Fibroblast of the aortic adventitia (primary cell): Measurements from ENCODE around the gene RORB. TPM values are rescaled to one million over a fixed set of nuclear protein-coding genes. Genes with fewer than 3 reads are reported as not detected.

Experiments used
- DNase-seq: peaks from one replicate; pipeline ENCODE4 v3.0.0-alpha.2; 2010; ENCODE audit warnings: low read depth
- H3K4me3 ChIP-seq: 2 replicates; pipeline ENCODE4 v1.5.1; 2011; ENCODE audit warnings: low read depth, mild to moderate bottlenecking, control low read depth, low read length, moderate library complexity
- total RNA-seq: library from RNA; depleted of rRNA; stranded (reverse); fragments of >200 nt; gene quantifications from 2 replicates; pipeline ENCODE4 v1.2.3, GENCODE V29; 2012; ENCODE audit warnings: low replicate concordance
- TF ChIP-seq, protein P1 (sequence below): IDR thresholded peaks from 2 replicates; pipeline ENCODE4 v1.5.1; 2011; ENCODE audit warnings: mild to moderate bottlenecking, low read length, control low read depth, inconsistent platforms; ENCODE audit not compliant: insufficient read depth

RORB gene
- total RNA-seq, 1 donor = 22.0 TPM

DNA sequence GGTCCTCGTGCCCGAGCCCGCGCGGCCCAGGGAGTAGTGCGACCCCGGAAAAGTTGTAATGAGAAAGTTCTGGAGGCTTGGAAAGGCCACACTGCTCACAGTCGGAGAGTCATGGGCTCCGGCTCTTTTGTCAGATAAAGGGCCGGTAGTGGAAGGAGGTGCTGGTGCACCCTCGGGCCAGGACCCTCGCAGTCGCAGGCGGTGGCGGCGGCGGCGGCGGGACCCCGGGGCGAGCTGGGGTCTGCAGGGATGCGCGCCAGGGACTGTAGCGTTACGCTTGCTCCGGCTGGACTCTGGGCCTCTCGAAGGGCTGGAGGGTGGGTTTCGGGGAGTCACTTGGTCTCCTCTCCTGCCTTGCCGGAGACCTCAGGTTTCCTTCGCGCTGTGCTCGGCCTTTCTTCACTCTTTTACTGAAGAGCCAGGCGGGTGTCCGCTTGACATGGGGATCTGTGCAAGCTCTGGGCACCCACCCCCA is 1.5 kb downstream of the RORB start:
- peak overlapping the region; percentile 77 for H3K4me3 ChIP-seq
- TF ChIP-seq, protein P1, sequence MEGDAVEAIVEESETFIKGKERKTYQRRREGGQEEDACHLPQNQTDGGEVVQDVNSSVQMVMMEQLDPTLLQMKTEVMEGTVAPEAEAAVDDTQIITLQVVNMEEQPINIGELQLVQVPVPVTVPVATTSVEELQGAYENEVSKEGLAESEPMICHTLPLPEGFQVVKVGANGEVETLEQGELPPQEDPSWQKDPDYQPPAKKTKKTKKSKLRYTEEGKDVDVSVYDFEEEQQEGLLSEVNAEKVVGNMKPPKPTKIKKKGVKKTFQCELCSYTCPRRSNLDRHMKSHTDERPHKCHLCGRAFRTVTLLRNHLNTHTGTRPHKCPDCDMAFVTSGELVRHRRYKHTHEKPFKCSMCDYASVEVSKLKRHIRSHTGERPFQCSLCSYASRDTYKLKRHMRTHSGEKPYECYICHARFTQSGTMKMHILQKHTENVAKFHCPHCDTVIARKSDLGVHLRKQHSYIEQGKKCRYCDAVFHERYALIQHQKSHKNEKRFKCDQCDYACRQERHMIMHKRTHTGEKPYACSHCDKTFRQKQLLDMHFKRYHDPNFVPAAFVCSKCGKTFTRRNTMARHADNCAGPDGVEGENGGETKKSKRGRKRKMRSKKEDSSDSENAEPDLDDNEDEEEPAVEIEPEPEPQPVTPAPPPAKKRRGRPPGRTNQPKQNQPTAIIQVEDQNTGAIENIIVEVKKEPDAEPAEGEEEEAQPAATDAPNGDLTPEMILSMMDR = no peak
- no peak for DNase-seq

DNA sequence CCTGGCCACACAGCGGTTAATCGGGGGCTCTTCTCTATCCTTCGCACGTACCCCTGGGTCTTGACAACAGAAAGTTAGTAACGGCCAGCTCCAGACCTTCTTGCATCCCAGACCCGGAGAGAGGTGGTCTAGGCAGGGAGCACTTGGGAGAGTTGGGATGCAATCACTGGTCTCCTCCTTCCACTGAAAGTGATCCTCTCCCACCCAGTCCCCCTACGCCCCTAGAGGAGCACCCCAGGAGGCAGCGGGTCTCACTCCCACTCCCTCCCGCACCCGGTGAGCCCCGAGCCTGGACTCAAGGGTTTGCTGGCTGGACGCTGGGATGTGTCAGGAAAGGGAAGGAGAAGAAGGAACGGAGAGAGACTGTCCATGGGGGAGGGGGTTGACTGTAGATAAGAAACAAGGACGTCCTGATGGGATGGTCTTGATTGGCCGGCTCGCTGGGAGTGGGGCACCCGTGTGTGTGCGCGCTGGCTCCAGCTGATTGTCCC is 2.0 kb downstream of the RORB start:
- no peak for DNase-seq
- H3K4me3 ChIP-seq = no peak overlapping the region
- TF ChIP-seq, protein P1 = no peak

DNA sequence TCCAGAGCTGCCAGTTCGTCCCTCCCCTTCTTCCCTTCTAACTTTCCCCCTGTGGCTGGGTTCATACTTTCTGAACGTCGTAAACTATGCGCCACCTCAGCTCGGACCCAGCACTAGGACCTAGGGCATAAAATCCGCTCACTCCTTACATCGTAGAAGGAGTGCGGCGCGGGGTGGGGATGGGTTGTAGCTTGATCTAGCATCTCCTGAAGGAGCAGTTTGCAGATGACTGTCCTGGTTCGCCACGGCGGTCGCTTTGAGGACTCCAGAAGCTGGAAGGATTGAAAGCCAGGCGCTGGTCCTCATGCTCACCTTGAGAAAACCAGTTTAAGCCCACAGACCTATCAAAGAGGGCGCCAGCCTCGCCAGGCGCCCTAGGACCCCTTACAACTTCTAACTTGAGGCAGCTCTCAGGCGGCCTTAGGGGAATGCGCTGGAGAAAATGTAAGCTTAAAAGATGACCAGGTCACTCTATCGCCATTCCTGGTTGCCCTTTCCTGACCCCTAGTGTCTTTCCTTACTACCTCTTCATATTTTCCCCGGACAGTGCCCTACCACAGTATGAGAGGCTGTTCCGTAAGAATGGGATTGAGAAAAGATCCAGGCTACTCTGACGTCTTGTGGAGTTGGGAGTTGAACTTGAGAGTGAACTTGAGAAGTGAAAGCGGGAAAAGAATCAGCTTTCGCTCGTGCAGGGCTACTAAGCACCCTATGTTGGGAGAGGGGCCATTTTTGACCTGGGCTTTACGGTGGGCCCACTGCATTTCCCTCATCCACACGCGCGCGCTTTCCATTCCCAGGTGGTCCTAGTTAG is 2.8 kb downstream of the RORB start:
- DNase-seq = no peak
- TF ChIP-seq, protein P1 = no peak
- H3K4me3 ChIP-seq = no peak overlapping the region

DNA sequence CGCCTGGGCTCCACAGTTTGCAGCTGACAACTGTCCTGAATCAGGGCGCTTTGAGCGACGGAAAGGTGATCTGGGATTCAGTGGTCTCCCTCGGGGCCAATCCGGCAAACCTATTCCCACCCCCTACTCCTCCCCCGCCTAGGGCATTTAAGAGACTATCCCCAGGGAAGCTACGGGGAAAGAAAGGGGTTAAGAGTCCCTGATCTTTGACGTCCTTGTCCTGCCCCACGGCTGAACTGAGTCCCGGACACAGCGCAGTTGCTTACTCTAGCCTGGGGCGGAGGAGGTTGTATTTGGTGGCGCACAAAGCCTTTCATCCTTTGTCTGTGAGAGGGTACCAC is 3.4 kb downstream of the RORB start:
- H3K4me3 ChIP-seq = no peak overlapping the region
- DNase-seq = no peak
- TF ChIP-seq, protein P1 = no peak

DNA sequence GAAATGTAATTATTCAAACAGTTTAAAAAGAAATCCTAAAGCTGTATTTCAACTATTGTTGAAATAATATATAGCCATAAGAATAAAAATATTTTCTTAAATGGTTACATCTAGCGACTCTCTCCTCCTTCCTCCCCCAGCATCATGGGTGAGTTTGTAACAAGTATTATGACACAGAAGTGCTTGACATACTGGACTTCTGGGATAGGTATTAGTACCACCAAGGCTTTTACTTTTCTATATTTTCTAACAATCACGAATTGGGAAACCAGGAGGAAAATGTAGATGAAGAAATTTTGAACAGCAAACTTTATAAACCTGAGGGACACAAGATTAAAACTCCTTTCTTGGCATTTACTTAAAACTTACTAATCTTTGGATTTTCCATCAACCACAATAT is 4.4 kb downstream of the RORB start:
- no peak for DNase-seq
- TF ChIP-seq, protein P1 = no peak

DNA sequence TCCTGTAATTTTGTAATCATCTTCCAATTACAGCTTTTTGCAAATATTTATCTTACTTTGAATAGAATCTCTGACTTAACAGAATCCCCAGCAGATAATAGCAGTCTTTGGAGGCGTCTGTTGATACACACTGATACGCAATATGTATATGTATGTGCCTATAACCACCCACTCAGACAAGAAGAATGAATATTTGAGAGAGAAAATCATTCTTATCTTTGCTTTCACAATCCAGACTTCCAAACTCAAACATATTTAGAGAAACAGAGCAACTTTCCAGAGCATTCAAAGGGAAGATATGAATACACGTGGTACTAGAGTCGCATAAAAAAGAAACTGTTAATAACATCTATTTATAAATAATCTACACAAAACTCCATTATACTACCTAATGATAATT is 6.1 kb downstream of the RORB start:
- TF ChIP-seq, protein P1 = no peak
- DNase-seq = no peak
- H3K4me3 ChIP-seq = no peak overlapping the region

More for the DNA sequence above, 4.4 kb downstream of the RORB start:
- H3K4me3 ChIP-seq = no peak overlapping the region
